ENCODE measurements around the gene ADGRG7. TPM values are rescaled to one million over a fixed set of nuclear protein-coding genes. Genes with fewer than 3 reads are reported as not detected.

Gene ADGRG7
- total RNA-seq, 1 donor from 2014 or later = not detected

- no peaks in the 10 kb centered on the region for H3K9me3 Mint-ChIP-seq
- no peak overlapping the region for H3K27ac Mint-ChIP-seq
- H3K27me3 Mint-ChIP-seq = peaks cover 19% of the 10 kb centered on the region
- ChIA-PET POLR2A (no interaction called here), CTCF (no interaction called here)
- DNase-seq (no peak), ATAC-seq (ENCODE audit: low read depth) (no peak)
- no peak for TF ChIP-seq CTCF (IDR thresholded peaks at IDR 0.05)
- no peaks in the 10 kb centered on the region for H3K4me1 Mint-ChIP-seq
- intact Hi-C loops (cut with micrococcal nuclease) = no loop called here
- H3K4me3 Mint-ChIP-seq = no peak overlapping the region
- no peaks in the 10 kb centered on the region for H3K36me3 Mint-ChIP-seq (ENCODE audit: low read depth)
Observed at GRCh38 chr3:100630664-100631063, 21.3 kb downstream of the ADGRG7 start.

GRCh38 chr3:100631236-100631635 is 21.8 kb downstream of the ADGRG7 start:
- no peak for ATAC-seq (ENCODE audit: low read depth)

GRCh38 chr3:100634493-100635272 is 25.3 kb downstream of the ADGRG7 start:
- no peak overlapping the region for H3K4me3 Mint-ChIP-seq
- ChIA-PET POLR2A (no interaction called here), CTCF (no interaction called here)
- no peak for DNase-seq
- no peaks in the 10 kb centered on the region for H3K4me1 Mint-ChIP-seq
- no peak for ATAC-seq (ENCODE audit: low read depth)
- intact Hi-C loops (cut with micrococcal nuclease) = no loop called here
- H3K27ac Mint-ChIP-seq = no peak overlapping the region
- H3K9me3 Mint-ChIP-seq = no peaks in the 10 kb centered on the region
- H3K36me3 Mint-ChIP-seq (ENCODE audit: low read depth) = no peaks in the 10 kb centered on the region
- no peak for TF ChIP-seq CTCF (IDR thresholded peaks at IDR 0.05)
- H3K27me3 Mint-ChIP-seq = peaks cover 9% of the 10 kb centered on the region

More at GRCh38 chr3:100631236-100631635, 21.8 kb downstream of the ADGRG7 start:
- intact Hi-C loops (cut with micrococcal nuclease) = no loop called here
- Mint-ChIP-seq H3K27ac (no peak overlapping the region), H3K36me3 (ENCODE audit: low read depth) (no peaks in the 10 kb centered on the region), H3K4me3 (no peak overlapping the region), H3K27me3 (peaks cover 19% of the 10 kb centered on the region), H3K9me3 (no peaks in the 10 kb centered on the region), H3K4me1 (no peaks in the 10 kb centered on the region)
- TF ChIP-seq CTCF (IDR thresholded peaks at IDR 0.05) = no peak
- POLR2A ChIA-PET = no interaction called here
- CTCF ChIA-PET = no interaction called here
- DNase-seq = no peak

- H3K27me3 Mint-ChIP-seq = peaks cover 11% of the 10 kb centered on the region
- POLR2A ChIA-PET = no interaction called here
- no peaks in the 10 kb centered on the region for H3K36me3 Mint-ChIP-seq (ENCODE audit: low read depth)
- H3K9me3 Mint-ChIP-seq = no peaks in the 10 kb centered on the region
- no peak overlapping the region for H3K27ac Mint-ChIP-seq
- CTCF ChIA-PET = no interaction called here
- H3K4me3 Mint-ChIP-seq = no peak overlapping the region
- DNase-seq (no peak), ATAC-seq (ENCODE audit: low read depth) (no peak)
- intact Hi-C loops (cut with micrococcal nuclease) = no loop called here
- TF ChIP-seq CTCF (IDR thresholded peaks at IDR 0.05) = no peak
- H3K4me1 Mint-ChIP-seq = no peaks in the 10 kb centered on the region
Observed at GRCh38 chr3:100635273-100635701, 25.9 kb downstream of the ADGRG7 start.

GRCh38 chr3:100637197-100637631 is 27.8 kb downstream of the ADGRG7 start:
- peaks cover 6% of the 10 kb centered on the region for H3K4me1 Mint-ChIP-seq
- intact Hi-C loops (cut with micrococcal nuclease) = no loop called here
- ATAC-seq (ENCODE audit: low read depth) = no peak
- H3K36me3 Mint-ChIP-seq (ENCODE audit: low read depth) = no peaks in the 10 kb centered on the region
- no peak overlapping the region for H3K27ac Mint-ChIP-seq
- ChIA-PET CTCF (no interaction called here), POLR2A (no interaction called here)
- no peak overlapping the region for H3K4me3 Mint-ChIP-seq
- H3K27me3 Mint-ChIP-seq = peaks cover 9% of the 10 kb centered on the region
- TF ChIP-seq CTCF (IDR thresholded peaks at IDR 0.05) = no peak
- no peak for DNase-seq
- H3K9me3 Mint-ChIP-seq = no peaks in the 10 kb centered on the region

Data from activated B cell treated with CpG ODN at 0.5 μM for 24 hours (primary cell).